Activated naive CD8-positive, alpha-beta T cell treated with anti-CD3 and anti-CD28 coated beads, Interleukin-2, amount 50 U/mL, for 24 hours (primary cell): Measurements from ENCODE around the gene ATP6V0A1.
"Not testable (repeated sequence)": the region's sequence is repeated elsewhere in the genome, so short reads cannot be mapped to it uniquely, and the experiment has no call there.

ENCODE experiments used
- ATAC-seq: fragments of 150-1000 bp; cut with Tn5 transposase; one replicate; pipeline ENCODE4 v1.10.0; 2021
- DNase-seq: peaks from one replicate; pipeline ENCODE4 v3.0.0; 2021
- H3K27ac Mint-ChIP-seq: one replicate; pipeline ENCODE4 v1.8.0; 2021; ENCODE audit warnings: mild to moderate bottlenecking, mixed read lengths
- H3K27me3 Mint-ChIP-seq: one replicate; pipeline ENCODE4 v1.8.0; 2021; ENCODE audit warnings: mixed read lengths
- H3K36me3 Mint-ChIP-seq: one replicate; pipeline ENCODE4 v1.8.0; 2021; ENCODE audit warnings: low read depth, mixed read lengths
- H3K4me1 Mint-ChIP-seq: one replicate; pipeline ENCODE4 v1.8.0; 2021; ENCODE audit warnings: mixed read lengths
- H3K4me3 Mint-ChIP-seq: one replicate; pipeline ENCODE4 v1.8.0; 2021; ENCODE audit warnings: mild to moderate bottlenecking, moderate library complexity, mixed read lengths
- H3K9me3 Mint-ChIP-seq: one replicate; pipeline ENCODE4 v1.8.0; 2021; ENCODE audit warnings: mixed read lengths

Gene ATP6V0A1

DNA sequence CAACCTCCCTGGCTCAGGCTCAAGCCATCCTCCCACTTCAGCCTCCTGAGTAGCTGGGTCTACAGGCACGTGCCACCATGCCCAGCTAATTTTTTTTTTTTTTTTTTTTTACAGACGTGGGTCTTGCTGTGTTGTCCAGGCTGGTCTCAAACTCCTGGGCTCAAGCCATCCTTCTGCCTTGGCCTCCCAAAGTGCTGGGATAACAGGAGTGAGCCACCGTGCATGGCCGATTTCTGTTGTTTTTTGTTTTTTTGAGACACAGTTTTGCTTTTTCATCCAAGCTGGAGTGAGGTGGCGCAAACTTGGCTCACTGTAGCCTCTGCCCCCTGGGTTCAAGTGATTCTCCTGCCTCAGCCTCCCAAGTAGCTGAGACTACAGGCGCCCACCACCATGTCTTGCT is 3.7 kb upstream of the ATP6V0A1 start:
- not testable (repeated sequence) for H3K4me3 Mint-ChIP-seq, ATAC-seq, H3K27ac Mint-ChIP-seq, DNase-seq, H3K9me3 Mint-ChIP-seq, H3K27me3 Mint-ChIP-seq, H3K36me3 Mint-ChIP-seq
- peaks cover 50% of the 10 kb centered on the region for H3K4me1 Mint-ChIP-seq

GRCh38 chr17:42456223-42457106 is 2.2 kb upstream of the ATP6V0A1 start:
- H3K9me3 Mint-ChIP-seq = no peaks in the 10 kb centered on the region
- H3K4me3 Mint-ChIP-seq = peak overlapping the region; percentile 33
- ATAC-seq (no peak), DNase-seq (no peak)
- H3K36me3 Mint-ChIP-seq = no peaks in the 10 kb centered on the region
- peak overlapping the region; percentile 76 for H3K27ac Mint-ChIP-seq
- H3K27me3 Mint-ChIP-seq = peaks cover 2% of the 10 kb centered on the region
- peaks cover 57% of the 10 kb centered on the region for H3K4me1 Mint-ChIP-seq

DNA sequence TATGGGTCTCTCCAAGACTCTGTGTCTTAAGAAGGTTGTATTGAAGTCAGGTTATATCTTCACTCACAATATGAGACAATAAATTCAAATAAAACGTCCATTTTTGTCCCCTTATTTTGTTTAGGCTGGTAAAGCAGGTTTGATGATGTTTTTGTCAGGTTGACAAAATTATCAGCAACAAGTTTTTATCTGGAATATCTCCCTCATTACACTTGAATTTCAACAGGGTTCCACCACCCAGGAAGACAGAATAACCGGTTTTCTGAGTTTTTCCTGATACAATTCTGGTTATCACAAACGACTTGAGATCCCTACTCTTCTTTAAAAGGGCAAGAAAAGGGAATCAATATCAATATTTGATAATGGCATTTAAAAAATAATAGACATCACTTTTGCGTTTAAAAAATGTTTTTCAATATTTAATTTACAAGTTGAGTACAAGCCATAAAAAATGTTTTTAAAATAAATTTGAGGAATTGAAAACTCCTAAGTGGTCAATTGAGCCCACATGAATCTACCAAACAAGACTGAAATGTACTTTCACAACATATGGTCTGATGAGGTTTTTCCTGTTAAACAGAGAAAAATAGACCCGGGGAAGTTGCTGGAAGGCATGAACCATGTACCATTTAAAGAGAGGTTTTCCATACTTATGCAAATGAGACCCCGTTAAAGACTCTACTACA is 1.4 kb upstream of the ATP6V0A1 start:
- ATAC-seq (no peak), DNase-seq (no peak)
- peaks cover 57% of the 10 kb centered on the region for H3K4me1 Mint-ChIP-seq
- no peaks in the 10 kb centered on the region for H3K9me3 Mint-ChIP-seq
- H3K27me3 Mint-ChIP-seq = peaks cover 2% of the 10 kb centered on the region
- H3K4me3 Mint-ChIP-seq = peak overlapping the region; percentile 75
- no peaks in the 10 kb centered on the region for H3K36me3 Mint-ChIP-seq
- peak overlapping the region; percentile 76 for H3K27ac Mint-ChIP-seq

DNA sequence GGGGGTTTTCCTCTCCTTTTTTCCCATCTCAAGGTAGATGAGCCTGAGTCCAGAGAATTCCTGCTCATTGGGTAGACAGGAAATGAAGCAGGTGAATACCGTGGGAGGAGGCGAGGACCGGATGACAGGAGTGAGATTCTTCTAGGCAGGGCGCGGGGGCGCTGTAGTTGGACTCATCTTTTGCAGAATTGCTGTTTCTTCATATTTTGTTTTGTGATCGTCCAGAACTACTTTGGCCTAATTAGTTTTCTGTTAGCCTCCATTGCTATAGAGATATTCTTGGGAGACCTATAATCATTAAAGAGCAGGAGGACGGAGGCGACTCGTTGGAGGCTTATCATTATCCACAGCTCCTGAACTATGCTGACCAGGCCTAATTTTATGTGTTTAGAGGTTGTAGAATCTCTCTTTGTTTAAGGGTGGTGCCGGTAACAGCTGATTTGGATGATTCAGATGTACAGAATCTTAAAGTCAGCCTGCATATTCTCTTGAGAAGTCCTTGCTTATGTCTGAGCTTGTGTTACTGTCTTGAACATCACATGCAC is 650 bp downstream of the ATP6V0A1 start:
- Mint-ChIP-seq H3K4me1 (peaks cover 48% of the 10 kb centered on the region), H3K27me3 (peaks cover 2% of the 10 kb centered on the region), H3K4me3 (peak overlapping the region; percentile 88), H3K27ac (peak overlapping the region; percentile 91), H3K9me3 (no peaks in the 10 kb centered on the region), H3K36me3 (no peaks in the 10 kb centered on the region)
- DNase-seq (peak; percentile 50), ATAC-seq (no peak)

DNA sequence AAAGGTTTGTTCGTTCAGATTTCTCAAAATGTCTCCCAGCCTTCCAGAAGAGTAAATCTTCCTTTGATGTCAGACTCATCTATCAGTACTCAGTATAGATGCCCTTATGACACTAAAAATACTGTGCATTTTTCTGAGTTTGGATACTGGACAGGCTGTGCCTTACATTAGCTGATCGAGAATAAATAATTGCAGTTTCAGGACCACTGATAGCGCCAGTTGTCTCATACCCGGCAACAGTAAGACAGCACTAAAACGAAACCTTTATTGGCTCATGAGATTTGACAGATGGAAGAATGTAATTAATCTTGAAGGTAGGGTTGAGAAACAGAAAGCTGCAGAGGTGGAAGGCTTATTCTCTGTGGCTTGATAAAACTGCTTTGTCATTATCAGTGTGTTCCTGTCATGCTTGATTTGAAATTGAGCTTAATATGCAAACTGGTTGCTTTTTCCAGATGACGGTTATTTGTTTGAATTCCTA is 1.2 kb downstream of the ATP6V0A1 start:
- no peaks in the 10 kb centered on the region for H3K9me3 Mint-ChIP-seq
- H3K27ac Mint-ChIP-seq = peak overlapping the region; percentile 91
- H3K36me3 Mint-ChIP-seq = no peaks in the 10 kb centered on the region
- ATAC-seq (peak; percentile 51), DNase-seq (no peak)
- peaks cover 2% of the 10 kb centered on the region for H3K27me3 Mint-ChIP-seq
- H3K4me1 Mint-ChIP-seq = peaks cover 48% of the 10 kb centered on the region
- H3K4me3 Mint-ChIP-seq = peak overlapping the region; percentile 88

DNA sequence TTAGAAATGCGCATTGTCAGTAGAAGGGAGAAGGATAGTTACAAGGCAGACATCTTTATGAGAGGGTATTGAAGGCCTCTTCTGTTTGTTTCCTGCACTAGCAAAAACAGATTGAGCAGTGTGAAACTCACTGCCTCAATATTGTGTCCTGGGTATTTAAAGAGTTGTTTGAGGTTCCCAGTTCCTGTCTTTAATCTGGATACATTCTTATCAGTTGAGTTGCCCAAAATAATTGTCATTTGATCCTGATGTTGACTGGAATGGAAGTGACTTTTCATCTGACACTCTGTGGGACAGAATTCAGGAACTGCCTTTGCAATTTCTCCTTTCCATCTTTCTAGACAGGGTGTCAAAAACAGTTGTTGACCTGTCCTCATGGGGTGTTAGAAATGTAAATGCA is 1.7 kb downstream of the ATP6V0A1 start:
- Mint-ChIP-seq H3K4me3 (peak overlapping the region; percentile 88), H3K27ac (peak overlapping the region; percentile 5), H3K27me3 (peaks cover 2% of the 10 kb centered on the region), H3K36me3 (no peaks in the 10 kb centered on the region), H3K4me1 (peaks cover 46% of the 10 kb centered on the region), H3K9me3 (no peaks in the 10 kb centered on the region)
- no peak for ATAC-seq
- DNase-seq = no peak

- DNase-seq (no peak), ATAC-seq (no peak)
- no peaks in the 10 kb centered on the region for H3K9me3 Mint-ChIP-seq
- H3K27ac Mint-ChIP-seq = no peak overlapping the region
- H3K4me3 Mint-ChIP-seq = no peak overlapping the region
- peaks cover 9% of the 10 kb centered on the region for H3K36me3 Mint-ChIP-seq
- peaks cover 17% of the 10 kb centered on the region for H3K4me1 Mint-ChIP-seq
- H3K27me3 Mint-ChIP-seq = no peaks in the 10 kb centered on the region
Observed at GRCh38 chr17:42463976-42464400, 5.3 kb downstream of the ATP6V0A1 start.

DNA sequence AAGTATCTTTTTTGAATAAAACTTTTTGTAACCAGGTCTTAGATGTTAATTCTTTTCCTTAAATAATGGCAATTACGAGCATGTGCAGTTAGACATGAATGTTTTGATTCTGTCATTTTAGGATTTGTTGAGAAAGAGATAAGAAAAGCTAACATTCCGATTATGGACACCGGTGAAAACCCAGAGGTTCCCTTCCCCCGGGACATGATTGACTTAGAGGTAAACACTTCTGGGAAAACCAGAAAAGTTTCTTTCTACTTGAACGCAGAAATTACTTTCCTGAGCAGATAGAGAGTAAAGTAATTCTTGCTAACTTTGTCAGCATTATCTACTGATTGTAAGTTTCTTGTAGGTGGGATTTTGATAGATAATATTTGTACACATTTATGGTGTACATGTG is 9.2 kb downstream of the ATP6V0A1 start:
- Mint-ChIP-seq H3K36me3 (peaks cover 16% of the 10 kb centered on the region), H3K4me3 (no peak overlapping the region), H3K27me3 (no peaks in the 10 kb centered on the region), H3K9me3 (no peaks in the 10 kb centered on the region), H3K4me1 (no peaks in the 10 kb centered on the region), H3K27ac (no peak overlapping the region)
- ATAC-seq = no peak
- DNase-seq = no peak

DNA sequence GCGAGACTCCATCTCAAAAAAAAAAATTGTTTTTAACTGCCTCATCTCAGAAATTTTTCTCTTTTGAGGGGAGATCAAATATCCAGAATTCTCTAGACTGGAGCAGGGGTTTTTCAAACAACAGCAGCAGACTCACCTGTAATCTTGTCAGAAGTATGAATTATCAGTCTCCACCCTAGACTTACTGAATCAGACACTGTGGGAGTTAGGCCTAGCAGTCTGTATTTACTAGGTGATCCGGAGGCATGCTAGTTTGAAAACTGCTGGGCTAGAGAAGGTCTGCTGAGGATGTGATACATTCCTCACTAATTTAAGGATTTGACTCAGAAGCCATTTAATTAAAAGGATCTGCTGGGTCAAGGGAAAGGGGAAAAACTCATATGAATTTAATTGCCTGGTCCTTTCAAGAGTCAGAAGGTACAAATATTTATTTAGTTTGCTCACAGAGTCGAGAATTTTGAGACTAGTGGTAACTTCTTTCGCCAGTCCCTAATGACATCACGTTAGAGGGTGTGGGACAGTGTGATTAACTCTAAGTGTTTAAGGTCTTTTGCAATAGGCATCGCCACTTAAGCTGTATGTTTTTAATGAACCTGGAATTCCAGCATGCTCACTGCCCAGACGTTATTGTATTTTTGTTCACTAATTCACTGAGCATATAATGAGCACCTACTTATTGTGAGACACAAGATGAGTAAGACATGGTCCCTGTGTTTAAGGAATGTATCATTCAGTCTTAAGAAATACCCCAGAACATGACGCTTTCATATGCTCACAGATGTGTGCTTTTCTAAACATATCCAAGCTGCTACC is 14.2 kb downstream of the ATP6V0A1 start:
- no peak for ATAC-seq
- Mint-ChIP-seq H3K27me3 (no peaks in the 10 kb centered on the region), H3K27ac (no peak overlapping the region), H3K9me3 (no peaks in the 10 kb centered on the region), H3K4me1 (peaks cover 12% of the 10 kb centered on the region), H3K36me3 (peaks cover 29% of the 10 kb centered on the region), H3K4me3 (no peak overlapping the region)
- no peak for DNase-seq

DNA sequence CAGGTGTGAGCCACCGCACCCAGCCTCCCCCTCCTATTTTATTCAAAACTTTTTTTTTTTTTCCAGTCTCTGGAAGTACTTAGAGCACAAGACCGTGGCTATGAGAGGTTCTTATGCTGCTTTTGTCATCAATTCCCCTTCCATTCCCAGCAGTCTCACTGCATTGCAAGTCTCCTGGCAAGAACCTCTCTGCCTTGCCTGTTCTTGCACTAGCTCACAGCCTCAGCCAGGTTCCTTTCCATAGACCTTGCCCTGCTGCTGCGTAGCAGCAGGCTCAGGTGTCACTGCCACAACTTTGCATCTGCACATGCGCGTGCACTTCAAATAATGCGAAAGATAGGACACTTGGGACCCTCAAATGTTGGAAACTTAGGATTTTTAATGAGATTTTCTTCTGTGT is 15.6 kb downstream of the ATP6V0A1 start:
- no peak for ATAC-seq
- Mint-ChIP-seq H3K27me3 (no peaks in the 10 kb centered on the region), H3K27ac (no peak overlapping the region), H3K36me3 (peaks cover 31% of the 10 kb centered on the region), H3K9me3 (no peaks in the 10 kb centered on the region), H3K4me3 (no peak overlapping the region), H3K4me1 (peaks cover 12% of the 10 kb centered on the region)
- DNase-seq = no peak

DNA sequence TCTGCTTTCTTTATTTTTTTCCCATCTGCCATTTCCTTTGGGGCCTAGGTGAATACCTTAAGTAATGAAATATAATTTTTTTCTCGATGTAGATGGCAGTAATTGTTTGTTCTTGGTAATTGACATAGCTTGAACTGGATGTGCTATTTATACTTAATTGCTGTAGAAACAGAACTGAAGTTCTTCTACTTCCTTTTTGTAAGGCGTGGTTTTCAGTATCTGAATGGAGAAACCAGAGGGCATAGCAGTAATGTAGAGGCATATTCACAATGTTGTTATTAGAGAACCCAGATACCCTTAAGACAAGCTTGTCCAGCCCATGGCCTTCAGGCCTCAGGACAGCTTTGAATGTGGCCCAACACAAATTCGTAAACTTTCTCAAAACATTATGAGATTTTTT is 16.4 kb downstream of the ATP6V0A1 start:
- Mint-ChIP-seq H3K27me3 (no peaks in the 10 kb centered on the region), H3K27ac (no peak overlapping the region), H3K4me1 (peaks cover 18% of the 10 kb centered on the region), H3K9me3 (no peaks in the 10 kb centered on the region), H3K36me3 (peaks cover 31% of the 10 kb centered on the region), H3K4me3 (no peak overlapping the region)
- no peak for DNase-seq
- no peak for ATAC-seq

DNA sequence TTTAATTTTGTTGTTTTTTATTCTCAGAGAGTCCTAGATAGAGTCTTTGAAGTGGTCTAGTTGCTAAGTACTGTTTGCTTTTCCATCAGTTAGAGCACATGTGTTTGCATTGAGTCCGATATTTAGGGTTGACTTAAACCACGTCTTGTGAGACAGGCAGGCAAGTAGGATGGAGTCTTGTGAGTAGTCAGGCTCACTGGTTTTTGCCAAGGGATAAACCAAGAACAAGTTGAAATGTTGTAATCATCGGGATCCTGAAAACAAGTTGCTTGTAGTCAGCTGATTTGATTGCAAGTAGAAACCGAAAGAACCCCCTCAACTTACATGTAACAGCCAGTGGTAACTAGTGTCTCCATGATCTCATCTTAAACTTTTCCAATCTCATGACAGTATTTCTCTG is 17.2 kb downstream of the ATP6V0A1 start:
- Mint-ChIP-seq H3K27ac (no peak overlapping the region), H3K27me3 (no peaks in the 10 kb centered on the region), H3K9me3 (no peaks in the 10 kb centered on the region), H3K36me3 (peaks cover 28% of the 10 kb centered on the region), H3K4me1 (peaks cover 18% of the 10 kb centered on the region), H3K4me3 (no peak overlapping the region)
- no peak for DNase-seq
- ATAC-seq = no peak

DNA sequence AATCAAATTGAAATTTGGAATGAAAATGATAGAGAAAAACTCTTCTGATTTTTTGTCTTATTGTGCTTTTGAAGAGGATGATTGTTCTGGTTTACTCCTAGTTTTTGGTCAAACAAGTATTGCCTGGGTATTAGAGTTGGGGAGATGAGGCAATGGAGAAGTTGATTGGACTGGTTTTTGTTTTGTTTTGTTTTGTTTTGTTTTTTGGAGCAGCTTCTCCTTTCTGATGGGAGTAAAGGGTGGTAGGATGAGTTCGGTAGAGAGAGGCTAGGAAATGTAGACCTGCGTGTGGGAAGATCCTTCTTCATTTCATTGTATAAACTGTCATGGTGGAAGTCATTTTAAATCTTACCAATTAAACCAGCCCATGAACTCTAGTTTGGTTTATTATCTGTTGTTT is 17.7 kb downstream of the ATP6V0A1 start:
- H3K27ac Mint-ChIP-seq = no peak overlapping the region
- DNase-seq (no peak), ATAC-seq (no peak)
- H3K4me1 Mint-ChIP-seq = peaks cover 18% of the 10 kb centered on the region
- no peaks in the 10 kb centered on the region for H3K9me3 Mint-ChIP-seq
- no peak overlapping the region for H3K4me3 Mint-ChIP-seq
- peaks cover 28% of the 10 kb centered on the region for H3K36me3 Mint-ChIP-seq
- no peaks in the 10 kb centered on the region for H3K27me3 Mint-ChIP-seq

GRCh38 chr17:42477173-42477572 is 18.5 kb downstream of the ATP6V0A1 start:
- no peak overlapping the region for H3K27ac Mint-ChIP-seq
- no peaks in the 10 kb centered on the region for H3K27me3 Mint-ChIP-seq
- peaks cover 28% of the 10 kb centered on the region for H3K36me3 Mint-ChIP-seq
- ATAC-seq = no peak
- peaks cover 18% of the 10 kb centered on the region for H3K4me1 Mint-ChIP-seq
- H3K9me3 Mint-ChIP-seq = no peaks in the 10 kb centered on the region
- H3K4me3 Mint-ChIP-seq = peak overlapping the region; percentile 9
- DNase-seq = no peak
